ENCODE results near the gene EFNA4. TPM values are rescaled to one million over a fixed set of nuclear protein-coding genes. Genes with fewer than 3 reads are reported as not detected.
A peak's percentile ranks its signal among the peaks of the same experiment; 100 is the strongest.

The EFNA4 gene
- polyA plus RNA-seq, 1 donor (not counting 4 experiments of a cell fraction or from before 2014, with no cell fraction given), result 7.6 TPM

DNA sequence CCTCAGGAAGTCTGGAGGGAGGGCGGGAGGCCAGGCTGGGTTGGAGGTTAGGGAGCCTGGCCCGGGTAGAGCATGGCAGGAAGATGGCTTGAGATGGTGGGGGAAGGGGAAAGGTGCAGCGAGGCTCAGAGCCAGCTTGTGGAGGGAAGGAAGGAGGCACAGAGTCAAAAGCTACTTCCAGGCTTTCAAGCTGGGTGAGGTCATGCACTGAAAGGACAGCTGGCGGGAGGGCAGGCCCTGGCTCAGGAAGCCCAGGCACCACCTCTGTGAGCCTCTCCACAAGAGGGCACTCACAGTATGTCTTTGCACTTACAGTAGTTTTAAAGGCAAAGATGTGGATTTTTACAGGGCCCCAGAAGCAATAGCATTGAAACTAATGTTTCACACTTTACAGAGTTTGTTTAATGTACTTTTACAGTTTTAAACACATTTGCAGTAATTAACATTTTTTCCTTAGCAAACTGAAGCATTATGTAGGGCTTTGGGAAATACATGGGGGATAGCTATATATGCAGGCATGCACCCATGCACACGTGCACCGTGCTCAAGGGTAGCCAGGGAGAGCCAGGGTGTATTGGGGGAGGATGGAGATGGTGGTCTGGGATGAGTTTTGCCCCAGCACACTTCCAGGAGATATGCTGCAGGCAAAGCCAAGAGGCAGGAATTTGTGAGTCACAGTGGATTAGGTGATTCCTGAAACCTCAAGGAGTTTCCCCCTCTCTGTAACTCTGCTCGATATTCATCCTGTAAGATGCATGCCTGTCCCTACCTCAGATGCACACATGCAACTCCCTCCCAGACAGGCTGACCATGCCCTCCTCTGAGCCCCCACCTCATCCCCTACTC lies 18.5 kb upstream of the EFNA4 start:
- Histone ChIP-seq H3K9me3 (ENCODE audit: control insufficient read depth, low read depth, low read length) (no peaks in the 10 kb centered on the region), H3K27ac (ENCODE audit: control insufficient read depth, insufficient read depth, low read length) (no peak overlapping the region), H2AFZ (ENCODE audit: control insufficient read depth, low read length) (no peak overlapping the region), H3K36me3 (ENCODE audit: control insufficient read depth in 2 of 2, extremely low read depth in 1 of 2, insufficient read depth in 2 of 2, low read length in 2 of 2) (no peaks in the 10 kb centered on the region), H4K20me1 (ENCODE audit: control insufficient read depth, extremely low read depth, insufficient read depth, low read length) (no peaks in the 10 kb centered on the region), H3K9ac (ENCODE audit: control insufficient read depth, extremely low read depth, insufficient read depth, low read length) (no peak overlapping the region), H3K4me3 (ENCODE audit: control insufficient read depth in 2 of 3, extremely low read depth in 1 of 3, insufficient read depth in 2 of 3, low read depth in 1 of 3, low read length in 3 of 3) (no peak overlapping the region), H3K79me2 (ENCODE audit: control insufficient read depth, insufficient read depth, low read length) (no peaks in the 10 kb centered on the region), H3K27me3 (ENCODE audit: control insufficient read depth, extremely low read depth, insufficient read depth, low read length) (no peaks in the 10 kb centered on the region), H3K4me1 (ENCODE audit: control insufficient read depth, extremely low read depth, insufficient read depth, low read length) (peaks cover 20% of the 10 kb centered on the region), H3K4me2 (ENCODE audit: control insufficient read depth, extremely low read depth, insufficient read depth, low read depth, low read length) (peak overlapping the region; percentile 34), H3K9me1 (ENCODE audit: control insufficient read depth, extremely low read depth, insufficient read depth, low read length) (no peaks in the 10 kb centered on the region)
- peak; percentile 51 for FAIRE-seq
- TF ChIP-seq CTCF (optimal IDR thresholded peaks at IDR 0.05 in 1 of 3, IDR thresholded peaks at IDR 0.05 in 1 of 3, conservative IDR thresholded peaks at IDR 0.05 in 1 of 3; ENCODE audit: extremely low read depth in 1 of 3, insufficient read depth in 2 of 3, low read length in 3 of 3), result peak in 2 of 3 experiments; percentile 78 to 79
- TF ChIP-seq EZH2 (IDR thresholded peaks at IDR 0.05; ENCODE audit: low read length), result no peak
- dilution Hi-C loops (cut with MboI; ENCODE audit: extremely low pct_ligation_motif_present, low sequenced_read_pairs), result no loop called here
- no peak for DNase-seq (ENCODE audit: low read depth, low spot score)

DNA sequence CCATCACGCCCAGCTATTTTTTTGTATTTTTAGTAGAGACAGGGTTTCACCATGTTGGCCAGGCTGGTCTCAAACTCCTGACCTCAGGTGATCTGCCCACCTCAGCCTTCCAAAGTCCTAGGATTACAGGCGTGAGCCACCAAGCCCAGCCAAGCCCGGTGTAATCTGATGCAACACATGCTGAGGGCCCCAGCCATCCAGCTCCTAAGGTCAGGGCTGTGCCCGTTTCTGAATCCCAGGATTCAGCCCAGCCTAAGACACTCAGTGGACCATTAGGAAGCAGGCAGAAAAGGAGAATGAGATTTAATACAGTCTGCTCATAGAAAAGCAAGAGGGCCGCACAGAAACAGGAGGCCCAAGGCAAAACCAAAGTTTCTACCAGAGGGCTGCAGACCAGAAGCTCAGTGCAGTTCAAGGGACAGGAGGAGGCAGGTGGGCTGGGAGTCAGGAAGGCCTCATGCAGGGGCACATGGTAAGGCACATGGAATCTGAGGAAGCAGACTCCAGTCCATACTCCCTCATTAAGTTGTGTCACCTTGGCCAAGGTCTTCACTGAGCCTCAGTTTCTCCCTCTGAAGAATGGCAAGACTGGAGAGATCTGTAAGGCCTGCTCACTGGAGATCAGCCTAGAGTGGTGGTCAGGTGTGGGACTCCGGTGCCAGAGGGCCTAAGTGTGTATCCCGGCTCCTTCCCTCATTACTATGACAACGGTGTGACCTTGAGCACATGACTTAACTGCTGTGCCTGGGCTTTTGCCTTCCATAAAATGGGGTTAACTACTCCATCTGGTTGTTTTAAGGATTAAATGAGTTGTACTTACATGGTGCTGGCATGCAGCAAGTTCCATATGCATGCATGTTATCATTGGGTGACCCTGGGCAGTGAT lies 14.8 kb upstream of the EFNA4 start:
- Histone ChIP-seq H3K4me3 (ENCODE audit: control insufficient read depth in 2 of 3, extremely low read depth in 1 of 3, insufficient read depth in 2 of 3, low read depth in 1 of 3, low read length in 3 of 3) (no peak overlapping the region), H3K9me3 (ENCODE audit: control insufficient read depth, low read depth, low read length) (no peaks in the 10 kb centered on the region), H4K20me1 (ENCODE audit: control insufficient read depth, extremely low read depth, insufficient read depth, low read length) (no peaks in the 10 kb centered on the region), H3K4me2 (ENCODE audit: control insufficient read depth, extremely low read depth, insufficient read depth, low read depth, low read length) (no peak overlapping the region), H3K79me2 (ENCODE audit: control insufficient read depth, insufficient read depth, low read length) (peaks cover 21% of the 10 kb centered on the region), H2AFZ (ENCODE audit: control insufficient read depth, low read length) (no peak overlapping the region), H3K36me3 (ENCODE audit: control insufficient read depth in 2 of 2, extremely low read depth in 1 of 2, insufficient read depth in 2 of 2, low read length in 2 of 2) (no peaks in the 10 kb centered on the region), H3K27me3 (ENCODE audit: control insufficient read depth, extremely low read depth, insufficient read depth, low read length) (no peaks in the 10 kb centered on the region), H3K9me1 (ENCODE audit: control insufficient read depth, extremely low read depth, insufficient read depth, low read length) (no peaks in the 10 kb centered on the region), H3K27ac (ENCODE audit: control insufficient read depth, insufficient read depth, low read length) (no peak overlapping the region), H3K4me1 (ENCODE audit: control insufficient read depth, extremely low read depth, insufficient read depth, low read length) (peaks cover 40% of the 10 kb centered on the region), H3K9ac (ENCODE audit: control insufficient read depth, extremely low read depth, insufficient read depth, low read length) (no peak overlapping the region)
- FAIRE-seq (no peak), DNase-seq (ENCODE audit: low read depth, low spot score) (no peak)
- no peak for TF ChIP-seq EZH2 (IDR thresholded peaks at IDR 0.05; ENCODE audit: low read length)
- no peak for TF ChIP-seq CTCF (optimal IDR thresholded peaks at IDR 0.05 in 1 of 3, IDR thresholded peaks at IDR 0.05 in 1 of 3, conservative IDR thresholded peaks at IDR 0.05 in 1 of 3; ENCODE audit: extremely low read depth in 1 of 3, insufficient read depth in 2 of 3, low read length in 3 of 3)
- dilution Hi-C loops (cut with MboI; ENCODE audit: extremely low pct_ligation_motif_present, low sequenced_read_pairs), result no loop called here

Measured in keratinocyte (primary cell).